Fibroblast of lung (primary cell): ENCODE measurements around the gene GCM1.

ENCODE experiments used
- EZH2 ChIP-seq: IDR thresholded peaks from 2 replicates; pipeline ENCODE4 v1.5.1; 2012; ENCODE audit warnings: low read length, control low read depth, mild to moderate bottlenecking; ENCODE audit errors: missing control alignments
- TF ChIP-seq, protein P1 (sequence below), 2 donors: IDR thresholded peaks in 1 of 2; conservative IDR thresholded peaks in 1 of 2; 1 replicate in 1 of 2; 2 replicates in 1 of 2; pipeline ENCODE4 v1.5.1; 2011 to 2012; ENCODE audit warnings: low read length in 2 of 2, control low read depth in 1 of 2, inconsistent platforms in 1 of 2, low read depth in 1 of 2, mild to moderate bottlenecking in 1 of 2

DNA sequence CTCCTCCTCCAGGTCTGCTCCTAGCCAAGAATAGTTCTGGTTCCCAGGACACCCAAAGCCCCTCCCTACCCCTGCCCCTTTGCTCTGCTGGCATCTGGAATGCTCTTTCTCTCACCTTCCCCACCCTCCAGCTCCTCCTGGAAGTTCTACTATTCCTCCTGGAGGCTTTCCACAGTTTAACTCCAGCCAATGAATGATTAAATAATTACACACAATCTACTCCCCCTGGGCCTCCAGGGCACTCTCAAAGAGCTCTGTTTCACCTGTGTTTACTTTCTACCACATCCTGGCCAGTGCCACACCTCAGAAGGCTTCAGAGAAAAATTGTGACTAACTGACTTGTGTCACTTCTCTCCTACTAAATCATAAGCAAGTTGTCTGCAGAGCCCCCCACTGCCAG lies 36.2 kb downstream of the GCM1 start:
- TF ChIP-seq, protein P1, sequence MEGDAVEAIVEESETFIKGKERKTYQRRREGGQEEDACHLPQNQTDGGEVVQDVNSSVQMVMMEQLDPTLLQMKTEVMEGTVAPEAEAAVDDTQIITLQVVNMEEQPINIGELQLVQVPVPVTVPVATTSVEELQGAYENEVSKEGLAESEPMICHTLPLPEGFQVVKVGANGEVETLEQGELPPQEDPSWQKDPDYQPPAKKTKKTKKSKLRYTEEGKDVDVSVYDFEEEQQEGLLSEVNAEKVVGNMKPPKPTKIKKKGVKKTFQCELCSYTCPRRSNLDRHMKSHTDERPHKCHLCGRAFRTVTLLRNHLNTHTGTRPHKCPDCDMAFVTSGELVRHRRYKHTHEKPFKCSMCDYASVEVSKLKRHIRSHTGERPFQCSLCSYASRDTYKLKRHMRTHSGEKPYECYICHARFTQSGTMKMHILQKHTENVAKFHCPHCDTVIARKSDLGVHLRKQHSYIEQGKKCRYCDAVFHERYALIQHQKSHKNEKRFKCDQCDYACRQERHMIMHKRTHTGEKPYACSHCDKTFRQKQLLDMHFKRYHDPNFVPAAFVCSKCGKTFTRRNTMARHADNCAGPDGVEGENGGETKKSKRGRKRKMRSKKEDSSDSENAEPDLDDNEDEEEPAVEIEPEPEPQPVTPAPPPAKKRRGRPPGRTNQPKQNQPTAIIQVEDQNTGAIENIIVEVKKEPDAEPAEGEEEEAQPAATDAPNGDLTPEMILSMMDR (conservative IDR thresholded peaks at IDR 0.05 in 1 of 2, IDR thresholded peaks at IDR 0.05 in 1 of 2; ENCODE audit: low read depth in 1 of 2, low read length in 2 of 2): no peak
- TF ChIP-seq EZH2: no peak
